Neural cell (in vitro differentiated cells): ENCODE data around the gene ADO. TPM values are rescaled to one million over a fixed set of nuclear protein-coding genes. Genes with fewer than 3 reads are reported as not detected.

Source experiments
- H2AFZ ChIP-seq: fragments of 200-600, 300-800 bp; sonication (generic), shearing (Covaris generic); 2 replicates; pipeline ENCODE4 v1.6.0; 2014; ENCODE audit warnings: low read depth, mild to moderate bottlenecking, antibody characterized with exemption, low read length, moderate library complexity
- H3F3A ChIP-seq: fragments of 200-600 bp; shearing (Covaris generic); 2 replicates; pipeline ENCODE4 v1.6.1; 2016; ENCODE audit warnings: mild to moderate bottlenecking, moderate library complexity, mixed read lengths, antibody characterized with exemption, low read length; ENCODE audit not compliant: insufficient read depth, poor library complexity, severe bottlenecking
- H3K27ac ChIP-seq: fragments of 200-600, 300-800 bp; sonication (generic), shearing (Covaris generic); 2 replicates; pipeline ENCODE4 v1.5.1; 2014; ENCODE audit warnings: mild to moderate bottlenecking, low read length, moderate library complexity
- H3K27me3 ChIP-seq: fragments of 300-800, 200-600 bp; sonication (generic), shearing (Covaris generic); 2 replicates; pipeline ENCODE4 v1.6.0; 2014; ENCODE audit warnings: mild to moderate bottlenecking, low read depth, low read length, moderate library complexity; ENCODE audit not compliant: insufficient read depth
- H3K36me3 ChIP-seq: fragments of 300-800, 200-600 bp; sonication (generic), shearing (Covaris generic); 2 replicates; pipeline ENCODE4 v1.5.1; 2014; ENCODE audit warnings: mild to moderate bottlenecking, antibody characterized with exemption, low read length, moderate library complexity; ENCODE audit not compliant: insufficient read depth
- H3K4me2 ChIP-seq: fragments of 300-800, 200-600 bp; sonication (generic), shearing (Covaris generic); 2 replicates; pipeline ENCODE4 v1.6.0; 2014; ENCODE audit warnings: mild to moderate bottlenecking, low read length
- H3K4me3 ChIP-seq: fragments of 300-800, 200-600 bp; sonication (generic), shearing (Covaris generic); 2 replicates; pipeline ENCODE4 v1.5.1; 2014; ENCODE audit warnings: mild to moderate bottlenecking, low read length, moderate library complexity
- H3K79me2 ChIP-seq: fragments of 200-600 bp; shearing (Covaris generic); replicated peaks from 2 replicates; pipeline ENCODE4 v1.6.0; 2014; ENCODE audit warnings: mild to moderate bottlenecking, low read length, moderate library complexity; ENCODE audit not compliant: insufficient read depth
- H3K9ac ChIP-seq: fragments of 300-800, 200-600 bp; sonication (generic), shearing (Covaris generic); 2 replicates; pipeline ENCODE4 v1.6.1; 2016; ENCODE audit warnings: mild to moderate bottlenecking, low read length, mixed read lengths
- H3K9me2 ChIP-seq: fragments of 200-600 bp; shearing (Covaris generic); 2 replicates; pipeline ENCODE4 v1.6.1; 2016; ENCODE audit warnings: mild to moderate bottlenecking, low read length, mixed read lengths; ENCODE audit not compliant: insufficient read depth
- H3K9me3 ChIP-seq: fragments of 200-600, 300-800 bp; sonication (generic), shearing (Covaris generic); 2 replicates; pipeline ENCODE4 v1.6.1; 2016; ENCODE audit warnings: mild to moderate bottlenecking, mixed run types, low read length, moderate library complexity, mixed read lengths
- H4K20me1 ChIP-seq: fragments of 200-600 bp; shearing (Covaris generic); 2 replicates; pipeline ENCODE4 v1.6.1; 2016; ENCODE audit warnings: mild to moderate bottlenecking, mixed run types; ENCODE audit not compliant: insufficient read depth
- CTCF ChIP-seq: fragments of 450-650 bp; IDR thresholded peaks from 2 replicates; pipeline ENCODE4 v1.5.1; 2014; ENCODE audit warnings: antibody characterized with exemption, mild to moderate bottlenecking, moderate library complexity; ENCODE audit not compliant: poor library complexity, severe bottlenecking
- EP300 ChIP-seq: fragments of 450-650 bp; conservative IDR thresholded peaks from 2 replicates; pipeline ENCODE4 v1.6.1; 2014; ENCODE audit warnings: antibody characterized with exemption, mild to moderate bottlenecking, moderate library complexity; ENCODE audit not compliant: poor library complexity, severe bottlenecking
- EZH2 ChIP-seq: fragments of 200-600, 300-800 bp; shearing (Covaris generic), sonication (generic); IDR thresholded peaks from 2 replicates; pipeline ENCODE4 v1.6.1; 2014; ENCODE audit warnings: antibody characterized with exemption, low read length, borderline replicate concordance, mild to moderate bottlenecking; ENCODE audit not compliant: insufficient read depth, poor library complexity, severe bottlenecking
- MXI1 ChIP-seq: fragments of 450-650 bp; conservative IDR thresholded peaks from 2 replicates; pipeline ENCODE4 v1.6.1; 2014; ENCODE audit warnings: antibody characterized with exemption, mild to moderate bottlenecking; ENCODE audit not compliant: poor library complexity, severe bottlenecking
- POLR2AphosphoS5 ChIP-seq: IDR thresholded peaks from 2 replicates; pipeline ENCODE4 v1.6.1; 2012
- RAD21 ChIP-seq: fragments of 450-650 bp; conservative IDR thresholded peaks from 2 replicates; pipeline ENCODE4 v1.6.1; 2014; ENCODE audit warnings: antibody characterized with exemption, mild to moderate bottlenecking, moderate library complexity
- REST ChIP-seq: IDR thresholded peaks from 2 replicates; pipeline ENCODE4 v1.6.1; 2012; ENCODE audit warnings: borderline replicate concordance
- SMC3 ChIP-seq: fragments of 450-650 bp; conservative IDR thresholded peaks from 2 replicates; pipeline ENCODE4 v1.6.1; 2014; ENCODE audit warnings: antibody characterized with exemption, mild to moderate bottlenecking, moderate library complexity; ENCODE audit not compliant: poor library complexity
- TAF1 ChIP-seq: IDR thresholded peaks from 2 replicates; pipeline ENCODE4 v1.6.1; 2012; ENCODE audit warnings: low read depth
- polyA plus RNA-seq: library from polyadenylated mRNA; depleted of rRNA; stranded (reverse); fragments of >200 nt; gene quantifications from 2 replicates; pipeline ENCODE4 v1.2.3, GENCODE V29; 2014

ADO gene
- polyA plus RNA-seq, 1 donor from 2014 or later = 33.2 TPM

- Histone ChIP-seq H3K27ac (no peak overlapping the region), H4K20me1 (no peaks in the 10 kb centered on the region), H3K9me3 (no peaks in the 10 kb centered on the region), H3F3A (peaks cover 4% of the 10 kb centered on the region), H2AFZ (no peak overlapping the region), H3K79me2 (no peaks in the 10 kb centered on the region), H3K27me3 (peaks cover 76% of the 10 kb centered on the region), H3K9ac (peak overlapping the region; percentile 58), H3K9me2 (no peaks in the 10 kb centered on the region), H3K36me3 (no peaks in the 10 kb centered on the region), H3K4me3 (peak overlapping the region; percentile 80), H3K4me2 (peak overlapping the region; percentile 95)
- TF ChIP-seq POLR2AphosphoS5 (peak; percentile 24), SMC3 (no peak), TAF1 (no peak), MXI1 (no peak)
These were observed 10.3 kb downstream of the ADO start for GRCh38 chr10:62814756-62815380.

GRCh38 chr10:62815381-62816075 is 11.0 kb downstream of the ADO start:
- H3K4me3 ChIP-seq = peak overlapping the region; percentile 80
- H3F3A ChIP-seq = peaks cover 4% of the 10 kb centered on the region
- no peak overlapping the region for H3K27ac ChIP-seq
- no peaks in the 10 kb centered on the region for H3K79me2 ChIP-seq
- no peaks in the 10 kb centered on the region for H3K9me2 ChIP-seq
- H3K9me3 ChIP-seq = no peaks in the 10 kb centered on the region
- no peaks in the 10 kb centered on the region for H3K36me3 ChIP-seq
- peaks cover 82% of the 10 kb centered on the region for H3K27me3 ChIP-seq
- peak overlapping the region; percentile 95 for H3K4me2 ChIP-seq
- no peak overlapping the region for H2AFZ ChIP-seq
- H4K20me1 ChIP-seq = no peaks in the 10 kb centered on the region
- H3K9ac ChIP-seq = peak overlapping the region; percentile 58
- TF ChIP-seq REST (no peak), SMC3 (no peak), EZH2 (no peak), EP300 (no peak), TAF1 (no peak), RAD21 (no peak), CTCF (no peak), POLR2AphosphoS5 (no peak), MXI1 (no peak)
